ENCODE results near the gene MIEF1. TPM values are rescaled to one million over a fixed set of nuclear protein-coding genes. Genes with fewer than 3 reads are reported as not detected.

The MIEF1 gene
- total and polyA plus RNA-seq, 2 of the 8 experiments (the other 6 are each of a cell fraction or from before 2014, with no cell fraction given): 16.8 to 32.7 TPM

- H4K8ac ChIP-seq (ENCODE audit: extremely low read depth, insufficient read depth, low read length): no peak overlapping the region
- peak in 1 of 2 experiments; percentile 85 for DNase-seq (ENCODE audit: low read depth in 1 of 2, low spot score in 2 of 2)
- no peak overlapping the region for H3K4ac ChIP-seq (replicated peaks; ENCODE audit: insufficient read length, low read depth, low read length)
- H3K27ac ChIP-seq (ENCODE audit: low read depth, low read length): no peak overlapping the region
- no peak overlapping the region for H2BK5ac ChIP-seq (ENCODE audit: low read depth, low read length)
- H3K4me3 ChIP-seq (ENCODE audit: extremely low read depth in 1 of 4, insufficient read depth in 2 of 4, low read depth in 3 of 4, low read length in 4 of 4): no peak overlapping the region
- no peak overlapping the region for H3K4me2 ChIP-seq (ENCODE audit: insufficient read depth in 1 of 2, low read depth in 2 of 2, low read length in 2 of 2)
- H2AFZ ChIP-seq (ENCODE audit: low read length): no peak overlapping the region
- H3K18ac ChIP-seq (ENCODE audit: extremely low read depth, low read length): no peak overlapping the region
- peaks cover 9 to 17% of the 10 kb centered on the region in 2 experiments for H4K20me1 ChIP-seq (replicated peaks in 1 of 2; ENCODE audit: control insufficient read depth in 1 of 2, insufficient read depth in 2 of 2, low read length in 2 of 2)
- no peak overlapping the region for H2BK12ac ChIP-seq (ENCODE audit: low read depth, low read length)
- FAIRE-seq: no peak
- no peaks in the 10 kb centered on the region for H3K79me2 ChIP-seq (ENCODE audit: control insufficient read depth in 1 of 2, insufficient read depth in 2 of 2, low read length in 2 of 2)
- H2BK15ac ChIP-seq (ENCODE audit: low read length): no peak overlapping the region
- H2BK120ac ChIP-seq (replicated peaks; ENCODE audit: low read depth, low read length): no peak overlapping the region
- H3K23ac ChIP-seq (ENCODE audit: insufficient read length): no peak overlapping the region
- H2BK20ac ChIP-seq (ENCODE audit: low read length): no peak overlapping the region
- H3K9me3 ChIP-seq (ENCODE audit: insufficient read depth in 2 of 2, low read depth in 1 of 2, low read length in 1 of 2): no peaks in the 10 kb centered on the region
- H3K79me1 ChIP-seq (ENCODE audit: low read depth, low read length): peaks cover 3% of the 10 kb centered on the region
- no peak overlapping the region for H3K56ac ChIP-seq (replicated peaks; ENCODE audit: insufficient read length, low read depth, low read length)
- no peaks in the 10 kb centered on the region for H3K23me2 ChIP-seq (ENCODE audit: low read depth, low read length)
- CTCF ChIA-PET (ENCODE audit: partially characterized antibody): interaction anchor here (0.7 to 11.1 kb wide), 12 partner anchors 11 to 129 kb away, joined by 3 to 120 read pairs (median 4); no protein-coding TSS in a partner anchor
- H3K14ac ChIP-seq (ENCODE audit: insufficient read length): no peak overlapping the region
- peaks cover 4 to 15% (median 9%) of the 10 kb centered on the region in 4 experiments; a peak in 6 of 7 replicates for H3K4me1 ChIP-seq (replicated peaks in 1 of 4; ENCODE audit: control insufficient read depth in 3 of 4, insufficient read depth in 4 of 4, low read length in 3 of 4)
- POLR2A ChIA-PET (ENCODE audit: partially characterized antibody): interaction anchor here (0.7 to 2.0 kb wide), 8 partner anchors 10 to 164 kb away, joined by 3 to 7 read pairs (median 4); partner anchors contain the start of gene RPL3
- no peak overlapping the region for H3K9ac ChIP-seq (replicated peaks in 1 of 4; ENCODE audit: extremely low read depth in 1 of 4, low read depth in 3 of 4, low read length in 3 of 4)
- no peak overlapping the region for H4K5ac ChIP-seq (ENCODE audit: insufficient read length, low read depth, low read length)
- H3K36me3 ChIP-seq (ENCODE audit: control insufficient read depth in 2 of 4, insufficient read depth in 4 of 4, low read length in 3 of 4): no peaks in the 10 kb centered on the region
- no peaks in the 10 kb centered on the region; a peak in 1 of 7 replicates for H3K27me3 ChIP-seq (replicated peaks in 1 of 4; ENCODE audit: control insufficient read depth in 3 of 4, extremely low read depth in 1 of 4, insufficient read depth in 3 of 4, low read length in 3 of 4)
- H2AK5ac ChIP-seq (ENCODE audit: low read depth, low read length): no peak overlapping the region
- H4K91ac ChIP-seq (replicated peaks; ENCODE audit: insufficient read length, low read length): no peak overlapping the region
- 71% methylated on average over 8 of the region's 9 CpGs; no CpG with 5 or more reads in 1 of the 2 experiments for WGBS, 2 experiments (ENCODE audit: extremely low coverage in 1 of 2, insufficient coverage in 1 of 2, insufficient read length in 1 of 2, insufficient replicate concordance in 2 of 2, low coverage in 1 of 2, low lambda C conversion rate in 2 of 2, missing lambda C conversion rate in 1 of 2)
- TF ChIP-seq MAX (IDR thresholded peaks at IDR 0.05): peak; percentile 51; the same call in 1 of the 2 replicates
- no peak for TF ChIP-seq CEBPB (IDR thresholded peaks at IDR 0.05; ENCODE audit: low read depth, low read length)
- no peak for TF ChIP-seq BRCA1 (IDR thresholded peaks at IDR 0.05; ENCODE audit: low read depth, low read length)
- no peak for TF ChIP-seq RXRA (IDR thresholded peaks at IDR 0.05; ENCODE audit: insufficient read depth, low read depth, low read length)
- TF ChIP-seq BCL11A (IDR thresholded peaks at IDR 0.05; ENCODE audit: low read depth in 2 of 2, low read length in 2 of 2): no peak
- TF ChIP-seq CREB1 (IDR thresholded peaks at IDR 0.05): no peak
- TF ChIP-seq POLR2A (IDR thresholded peaks at IDR 0.05; ENCODE audit: control extremely low read depth in 1 of 2, low read depth in 2 of 2, low read length in 2 of 2): no peak
- TF ChIP-seq ATF3 (IDR thresholded peaks at IDR 0.05; ENCODE audit: insufficient read depth, low read depth, low read length): no peak
- no peak for TF ChIP-seq E2F6 (IDR thresholded peaks at IDR 0.05)
- no peak for TF ChIP-seq CHD2 (IDR thresholded peaks at IDR 0.05; ENCODE audit: low read length)
- no peak for TF ChIP-seq HDAC6 (IDR thresholded peaks at IDR 0.05; ENCODE audit: low read depth, low read length)
- TF ChIP-seq TBP (IDR thresholded peaks at IDR 0.05; ENCODE audit: low read depth, low read length): no peak
- no peak for TF ChIP-seq POU5F1 (IDR thresholded peaks at IDR 0.05; ENCODE audit: low read depth, low read length)
Measured at GRCh38 chr22:39478441-39478850, 23.6 kb upstream of the MIEF1 start.
